Measurements from ENCODE around the gene SNU13.

GRCh38 chr22:41732096-41732772, 43.6 kb upstream of the SNU13 start:
- TF ChIP-seq CTCF (IDR thresholded peaks at IDR 0.05; ENCODE audit: insufficient read depth, low read depth, low read length) (no peak), EZH2 (IDR thresholded peaks at IDR 0.05; ENCODE audit: insufficient read depth, low read length) (no peak)

Measured in astrocyte (in vitro differentiated cells and primary cell).